Prostate gland (tissue), 2 donors: ENCODE measurements around the gene FSIP1. TPM values are rescaled to one million over a fixed set of nuclear protein-coding genes. Genes with fewer than 3 reads are reported as not detected.

ENCODE experiments used
- DNase-seq: peaks from one replicate; pipeline ENCODE4 v3.0.0-alpha.2; 2019; ENCODE audit warnings: low spot score
- H3K27ac ChIP-seq, 2 donors: fragments of 200-600 bp; sonication (generic); 2 replicates each; pipeline ENCODE4 v1.5.1; 2017 to 2019
- H3K27me3 ChIP-seq: fragments of 200-600 bp; sonication (generic); replicated peaks from 2 replicates; pipeline ENCODE4 v1.5.1; 2019; ENCODE audit not compliant: insufficient read depth
- H3K36me3 ChIP-seq, 2 donors: fragments of 200-600 bp; sonication (generic); 1 replicate in 1 of 2; 2 replicates in 1 of 2; pipeline versions ENCODE4 v1.5.1 to v1.8.1; 2017 to 2019
- H3K4me1 ChIP-seq: fragments of 200-600 bp; sonication (generic); replicated peaks from 2 replicates; pipeline ENCODE4 v1.5.1; 2019
- H3K4me3 ChIP-seq, 2 donors: fragments of 200-600 bp; sonication (generic); 2 replicates each; pipeline ENCODE4 v1.5.1; 2017 to 2019
- H3K9me3 ChIP-seq: fragments of 200-600 bp; sonication (generic); 2 replicates; pipeline ENCODE4 v1.5.1; 2017
- CTCF ChIP-seq, 4 experiments: fragments of 200-600 bp in 2 of 4; fragments of 450-650 bp in 2 of 4; sonication (generic) in 2 of 4; IDR thresholded peaks; 1 replicate in 3 of 4; 2 replicates in 1 of 4; pipeline ENCODE4 v1.5.1; 2016 to 2019; ENCODE audit warnings: antibody characterized with exemption in 4 of 4, mild to moderate bottlenecking in 2 of 4, moderate library complexity in 2 of 4
- POLR2A ChIP-seq: fragments of 450-650 bp; IDR thresholded peaks from one replicate; pipeline ENCODE4 v1.6.1; 2016; ENCODE audit warnings: antibody characterized with exemption, mild to moderate bottlenecking
- POLR2AphosphoS5 ChIP-seq: sonication (generic); formaldehyde crosslinking; IDR thresholded peaks from one replicate; pipeline ENCODE4 v1.6.1; 2017; ENCODE audit warnings: antibody characterized with exemption
- WGBS: methylation state at CpG from one replicate; pipeline ENCODE4 v1.1.5; 2018; 5-methylcytosine and 5-hydroxymethylcytosine counted together
- intact Hi-C: fragments of 100-400 bp; cut with DNase I; formaldehyde crosslinking; loops from one replicate; pipeline ENCODE4 v1.14.2; 2022
- total RNA-seq, 2 donors: library from RNA; depleted of rRNA; stranded (reverse); fragments of >200 nt; gene quantifications; one replicate each; pipeline ENCODE4 v1.1.0, GENCODE V29; 2016

FSIP1 gene
- total RNA-seq, 2 donors from 2014 or later, result 1.6 to 2.3 TPM

GRCh38 chr15:39580117-39580484, 202.5 kb downstream of the FSIP1 start:
- Histone ChIP-seq H3K9me3 (no peaks in the 10 kb centered on the region), H3K27me3 (no peaks in the 10 kb centered on the region), H3K36me3 (no peaks in the 10 kb centered on the region), H3K4me3 (peak overlapping the region; percentile 50 to 54), H3K4me1 (peaks cover 5% of the 10 kb centered on the region), H3K27ac (peak overlapping the region; percentile 84 to 88)
- WGBS, result under 1% methylated on average over 29 of the region's 29 CpGs
- intact Hi-C loops, result loop anchor here (1.0 to 5.0 kb wide), 4 partner anchors 407 to 873 kb away; no protein-coding TSS in a partner anchor
- TF ChIP-seq POLR2AphosphoS5, result no peak
- TF ChIP-seq POLR2A, result peak; percentile 33
- peak; percentile 98 to 99 (median 98) for TF ChIP-seq CTCF (IDR thresholded peaks at IDR 0.05)
- DNase-seq, result peak; percentile 95

GRCh38 chr15:39579487-39580116, 203.0 kb downstream of the FSIP1 start:
- peaks cover 5% of the 10 kb centered on the region for H3K4me1 ChIP-seq
- 6% methylated on average over 18 of the region's 18 CpGs for WGBS
- no peak for TF ChIP-seq POLR2AphosphoS5
- TF ChIP-seq CTCF (IDR thresholded peaks at IDR 0.05), result no peak
- TF ChIP-seq POLR2A, result no peak
- H3K27me3 ChIP-seq, result no peaks in the 10 kb centered on the region
- intact Hi-C loops, result loop anchor here (1.0 to 10.0 kb wide), 8 partner anchors 23 to 872 kb away; no protein-coding TSS in a partner anchor
- H3K36me3 ChIP-seq, result no peaks in the 10 kb centered on the region
- H3K9me3 ChIP-seq, result no peaks in the 10 kb centered on the region
- peak overlapping the region; percentile 50 to 54 for H3K4me3 ChIP-seq
- peak; percentile 80 for DNase-seq
- H3K27ac ChIP-seq, result peak overlapping the region; percentile 84 to 88

- no peak for DNase-seq
- peak overlapping the region; percentile 84 to 88 for H3K27ac ChIP-seq
- H3K4me3 ChIP-seq, result peak overlapping the region in 1 of 2 donors; percentile 54
- H3K36me3 ChIP-seq, result no peaks in the 10 kb centered on the region
- intact Hi-C loops, result loop anchor here (2.0 to 10.0 kb wide), 4 partner anchors 22 to 704 kb away; no protein-coding TSS in a partner anchor
- H3K4me1 ChIP-seq, result peaks cover 5% of the 10 kb centered on the region
- no peaks in the 10 kb centered on the region for H3K27me3 ChIP-seq
- TF ChIP-seq POLR2A, result no peak
- WGBS, result 56% methylated on average over 5 of the region's 5 CpGs
- no peaks in the 10 kb centered on the region for H3K9me3 ChIP-seq
These were observed 203.7 kb downstream of the FSIP1 start for GRCh38 chr15:39578851-39579486.

- 57% methylated on average over 6 of the region's 6 CpGs for WGBS
- Histone ChIP-seq H3K4me1 (peaks cover 5% of the 10 kb centered on the region), H3K27ac (no peak overlapping the region), H3K27me3 (no peaks in the 10 kb centered on the region), H3K9me3 (no peaks in the 10 kb centered on the region), H3K4me3 (no peak overlapping the region), H3K36me3 (no peaks in the 10 kb centered on the region)
- intact Hi-C loops, result loop anchor here (10.0 kb wide), 3 partner anchors 220 to 700 kb away; no protein-coding TSS in a partner anchor
- peak; percentile 56 for DNase-seq
- TF ChIP-seq POLR2AphosphoS5 (peak; percentile 81), POLR2A (no peak), CTCF (IDR thresholded peaks at IDR 0.05) (no peak)
These were observed 207.5 kb downstream of the FSIP1 start for GRCh38 chr15:39575180-39575579.

- DNase-seq, result no peak
- peaks cover 5% of the 10 kb centered on the region for H3K4me1 ChIP-seq
- TF ChIP-seq POLR2A (no peak), POLR2AphosphoS5 (no peak), CTCF (IDR thresholded peaks at IDR 0.05) (no peak)
- no peaks in the 10 kb centered on the region for H3K27me3 ChIP-seq
- intact Hi-C loops, result loop anchor here (5.0 to 10.0 kb wide), 4 partner anchors 127 to 700 kb away; no protein-coding TSS in a partner anchor
- no peaks in the 10 kb centered on the region for H3K36me3 ChIP-seq
- no peak overlapping the region for H3K27ac ChIP-seq
- WGBS, result 93% methylated on average over 1 of the region's 1 CpG
- H3K4me3 ChIP-seq, result no peak overlapping the region
- H3K9me3 ChIP-seq, result no peaks in the 10 kb centered on the region
These were observed 208.2 kb downstream of the FSIP1 start for GRCh38 chr15:39574427-39574826.
